Sigmoid colon (tissue), 7 donors: ENCODE measurements around the gene RNF224. TPM values are rescaled to one million over a fixed set of nuclear protein-coding genes. Genes with fewer than 3 reads are reported as not detected.

ENCODE experiments used
- DNase-seq: peaks from one replicate; pipeline ENCODE4 v3.0.0-alpha.2; 2019
- H3K27ac ChIP-seq, 4 donors: fragments of 200-600 bp; sonication (generic); one replicate each; pipeline ENCODE4 v1.5.1; 2016 to 2019; ENCODE audit warnings: mild to moderate bottlenecking in 1 of 4
- H3K27me3 ChIP-seq, 3 donors: fragments of 200-600 bp; sonication (generic); one replicate each; pipeline ENCODE4 v1.5.1; 2019; ENCODE audit warnings: mild to moderate bottlenecking in 1 of 3
- H3K36me3 ChIP-seq, 4 donors: fragments of 200-600 bp; sonication (generic); one replicate each; pipeline ENCODE4 v1.5.1; 2016 to 2019
- H3K4me1 ChIP-seq, 4 donors: fragments of 200-600 bp; sonication (generic); one replicate each; pipeline ENCODE4 v1.5.1; 2017 to 2019
- H3K4me3 ChIP-seq, 4 donors: fragments of 200-600 bp; sonication (generic); one replicate each; pipeline ENCODE4 v1.5.1; 2017 to 2019; ENCODE audit warnings: mild to moderate bottlenecking in 2 of 4, moderate library complexity in 1 of 4
- H3K9me3 ChIP-seq, 4 donors: fragments of 200-600 bp in 3 of 4; sonication (generic) in 3 of 4; one replicate each; pipeline versions ENCODE4 v1.5.1 to v1.6.1; 2013 to 2019
- CTCF ChIP-seq, 4 experiments: fragments of 450-650 bp in 3 of 4; fragments of 200-600 bp in 1 of 4; IDR thresholded peaks; one replicate each; pipeline ENCODE4 v1.5.1; 2016 to 2019; ENCODE audit warnings: antibody characterized with exemption in 4 of 4, mild to moderate bottlenecking in 3 of 4, moderate library complexity in 2 of 4
- EP300 ChIP-seq, 4 donors: sonication (generic); formaldehyde crosslinking; IDR thresholded peaks; one replicate each; pipeline ENCODE4 v1.6.1; 2017; ENCODE audit warnings: antibody characterized with exemption in 4 of 4
- POLR2A ChIP-seq, 2 donors: fragments of 450-650 bp; IDR thresholded peaks; one replicate each; pipeline ENCODE4 v1.6.1; 2016; ENCODE audit warnings: antibody characterized with exemption in 2 of 2, mild to moderate bottlenecking in 2 of 2, moderate library complexity in 2 of 2
- POLR2AphosphoS5 ChIP-seq, 4 donors: sonication (generic); formaldehyde crosslinking; IDR thresholded peaks; one replicate each; pipeline ENCODE4 v1.6.1; 2017; ENCODE audit warnings: antibody characterized with exemption in 4 of 4
- WGBS, 2 donors: extraction: QIAGEN DNeasy Blood & Tissue Kit; methylation state at CpG; one replicate each; pipeline ENCODE4 v1.1.7; 2013; 5-methylcytosine and 5-hydroxymethylcytosine counted together
- intact Hi-C: fragments of 100-400 bp; cut with DNase I; formaldehyde crosslinking; loops from one replicate; pipeline ENCODE4 v1.15.1; 2023
- polyA plus RNA-seq, 3 donors: library from polyadenylated mRNA; stranded (reverse); fragments of 200-250 nt; gene quantifications; one replicate each; pipeline ENCODE4 v1.2.3, GENCODE V29; 2013
- total RNA-seq, 4 donors: library from RNA; depleted of rRNA; stranded (reverse); fragments of >200 nt; gene quantifications; one replicate each; pipeline ENCODE4 v1.1.0, GENCODE V29; 2016
- donor health status: healthy with polysubstance abuse.
- donor health status: Bipolar disorder and iron deficiency.
- donor health status: healthy.

RNF224 gene
- total and polyA plus RNA-seq, 7 donors, result 0.04 TPM; not detected in 6

- intact Hi-C loops, result no loop called here
- H3K4me1 ChIP-seq, result peaks cover 0 to 17% (median 16%) of the 10 kb centered on the region in 4 donors
- WGBS, 2 donors, result 72 to 75% methylated on average over 19 of the region's 19 CpGs
- no peak overlapping the region for H3K4me3 ChIP-seq
- H3K27me3 ChIP-seq, result no peaks in the 10 kb centered on the region
- H3K27ac ChIP-seq, result peak overlapping the region; percentile 51 to 66 (median 60)
- TF ChIP-seq CTCF (IDR thresholded peaks at IDR 0.05) (no peak), POLR2A (IDR thresholded peaks at IDR 0.05) (no peak), EP300 (IDR thresholded peaks at IDR 0.05) (no peak), POLR2AphosphoS5 (IDR thresholded peaks at IDR 0.05) (no peak)
- no peak for DNase-seq
- H3K9me3 ChIP-seq, result no peaks in the 10 kb centered on the region
- H3K36me3 ChIP-seq, result peaks cover 35 to 72% (median 53%) of the 10 kb centered on the region in 4 donors
Observed at GRCh38 chr9:137268538-137269201, 41.4 kb downstream of the RNF224 start.

- WGBS, 2 donors, result 23 to 53% methylated on average over 17 of the region's 17 CpGs
- TF ChIP-seq CTCF (IDR thresholded peaks at IDR 0.05) (no peak), EP300 (IDR thresholded peaks at IDR 0.05) (peak in 1 of 4 donors; percentile 33), POLR2AphosphoS5 (IDR thresholded peaks at IDR 0.05) (peak in 3 of 4 donors; percentile 19 to 37 (median 22)), POLR2A (IDR thresholded peaks at IDR 0.05) (no peak)
- intact Hi-C loops, result no loop called here
- H3K4me3 ChIP-seq, result no peak overlapping the region
- peaks cover 0 to 17% (median 16%) of the 10 kb centered on the region in 4 donors for H3K4me1 ChIP-seq
- H3K27ac ChIP-seq, result peak overlapping the region; percentile 51 to 66 (median 60)
- H3K27me3 ChIP-seq, result peaks cover 0 to 6% (median 0%) of the 10 kb centered on the region in 3 donors
- H3K36me3 ChIP-seq, result peaks cover 35 to 72% (median 47%) of the 10 kb centered on the region in 4 donors
- no peaks in the 10 kb centered on the region for H3K9me3 ChIP-seq
- peak; percentile 79 for DNase-seq
Observed at GRCh38 chr9:137269231-137269772, 42.0 kb downstream of the RNF224 start.

- WGBS, 2 donors, result 76 to 91% methylated on average over 32 of the region's 32 CpGs
- H3K27ac ChIP-seq, result no peak overlapping the region
- no peak for TF ChIP-seq EP300 (IDR thresholded peaks at IDR 0.05)
- no peak for TF ChIP-seq POLR2AphosphoS5 (IDR thresholded peaks at IDR 0.05)
- TF ChIP-seq POLR2A (IDR thresholded peaks at IDR 0.05), result no peak
- TF ChIP-seq CTCF (IDR thresholded peaks at IDR 0.05), result no peak
Observed at GRCh38 chr9:137270929-137271695, 43.8 kb downstream of the RNF224 start.

GRCh38 chr9:137271696-137272076 lies 44.4 kb downstream of the RNF224 start:
- intact Hi-C loops, result no loop called here
- peaks cover 0 to 25% (median 24%) of the 10 kb centered on the region in 4 donors for H3K4me1 ChIP-seq
- peaks cover 23 to 51% (median 30%) of the 10 kb centered on the region in 4 donors for H3K36me3 ChIP-seq
- H3K4me3 ChIP-seq, result no peak overlapping the region
- 33 to 53% methylated on average over 3 of the region's 3 CpGs for WGBS, 2 donors
- H3K27ac ChIP-seq, result no peak overlapping the region
- peaks cover 4 to 25% (median 5%) of the 10 kb centered on the region in 3 donors for H3K27me3 ChIP-seq
- DNase-seq, result no peak
- no peaks in the 10 kb centered on the region for H3K9me3 ChIP-seq
- no peak for TF ChIP-seq CTCF (IDR thresholded peaks at IDR 0.05)
- no peak for TF ChIP-seq POLR2AphosphoS5 (IDR thresholded peaks at IDR 0.05)

More at GRCh38 chr9:137270929-137271695, 43.8 kb downstream of the RNF224 start:
- no peaks in the 10 kb centered on the region for H3K9me3 ChIP-seq
- intact Hi-C loops, result no loop called here
- H3K36me3 ChIP-seq, result peaks cover 28 to 57% (median 34%) of the 10 kb centered on the region in 4 donors
- H3K4me3 ChIP-seq, result no peak overlapping the region
- peaks cover 0 to 19% (median 0%) of the 10 kb centered on the region in 3 donors for H3K27me3 ChIP-seq
- H3K4me1 ChIP-seq, result peaks cover 0 to 19% (median 18%) of the 10 kb centered on the region in 4 donors
- no peak for DNase-seq
